Ascending aorta (tissue), 2 donors: ENCODE measurements around the gene NTRK3. TPM values are rescaled to one million over a fixed set of nuclear protein-coding genes. Genes with fewer than 3 reads are reported as not detected.

Experiments used
- DNase-seq, 2 donors: peaks; one replicate each; pipeline ENCODE4 v3.0.0-alpha.2; 2019; ENCODE audit warnings: low spot score in 2 of 2
- H3K27ac ChIP-seq, 2 donors: fragments of 200-600 bp; sonication (generic); one replicate each; pipeline ENCODE4 v1.5.1; 2016 to 2017; ENCODE audit warnings: mild to moderate bottlenecking in 1 of 2
- H3K27me3 ChIP-seq: fragments of 200-600 bp; sonication (generic); one replicate; pipeline ENCODE4 v1.5.1; 2017
- H3K36me3 ChIP-seq, 2 donors: fragments of 200-600 bp; sonication (generic); one replicate each; pipeline ENCODE4 v1.5.1; 2016
- H3K4me1 ChIP-seq, 2 donors: fragments of 200-600 bp; sonication (generic); one replicate each; pipeline ENCODE4 v1.5.1; 2016 to 2017; ENCODE audit warnings: mild to moderate bottlenecking in 1 of 2
- H3K4me3 ChIP-seq, 2 donors: fragments of 200-600 bp; sonication (generic); one replicate each; pipeline ENCODE4 v1.5.1; 2016 to 2017; ENCODE audit warnings: mild to moderate bottlenecking in 1 of 2
- H3K9me3 ChIP-seq, 2 donors: fragments of 200-600 bp; sonication (generic); one replicate each; pipeline ENCODE4 v1.5.1; 2016
- CTCF ChIP-seq, 3 experiments: fragments of 200-600 bp in 2 of 3; fragments of 450-650 bp in 1 of 3; sonication (generic) in 2 of 3; IDR thresholded peaks; one replicate each; pipeline ENCODE4 v1.5.1; 2016 to 2019; ENCODE audit warnings: antibody characterized with exemption in 3 of 3, mild to moderate bottlenecking in 1 of 3, moderate library complexity in 1 of 3
- intact Hi-C: fragments of 100-400 bp; cut with DNase I; formaldehyde crosslinking; loops from one replicate; pipeline ENCODE4 v1.15.1; 2023
- total RNA-seq: library from RNA; depleted of rRNA; stranded (reverse); fragments of >200 nt; gene quantifications from one replicate; pipeline ENCODE4 v1.1.0, GENCODE V29; 2016

Gene NTRK3
- total RNA-seq, 1 donor from 2014 or later, result 52.7 TPM

GRCh38 chr15:87916208-87916607, 340.3 kb downstream of the NTRK3 start:
- intact Hi-C loops, result no loop called here
- TF ChIP-seq CTCF (IDR thresholded peaks at IDR 0.05), result no peak
- no peaks in the 10 kb centered on the region for H3K36me3 ChIP-seq
- H3K4me3 ChIP-seq, result no peak overlapping the region
- no peaks in the 10 kb centered on the region for H3K4me1 ChIP-seq
- DNase-seq, result no peak
- no peaks in the 10 kb centered on the region for H3K27me3 ChIP-seq
- H3K9me3 ChIP-seq, result no peaks in the 10 kb centered on the region
- no peak overlapping the region for H3K27ac ChIP-seq

- no peak overlapping the region for H3K27ac ChIP-seq
Measured at GRCh38 chr15:87910301-87910700, 346.2 kb downstream of the NTRK3 start.

GRCh38 chr15:87907676-87908446, 348.7 kb downstream of the NTRK3 start:
- Histone ChIP-seq H3K27ac (no peak overlapping the region), H3K4me3 (no peak overlapping the region), H3K9me3 (no peaks in the 10 kb centered on the region), H3K4me1 (peaks cover 0 to 3% of the 10 kb centered on the region in 2 donors), H3K27me3 (no peaks in the 10 kb centered on the region), H3K36me3 (no peaks in the 10 kb centered on the region)
- intact Hi-C loops, result no loop called here
- TF ChIP-seq CTCF (IDR thresholded peaks at IDR 0.05), result no peak
- DNase-seq, result no peak

More at GRCh38 chr15:87910301-87910700, 346.2 kb downstream of the NTRK3 start:
- no peaks in the 10 kb centered on the region for H3K4me1 ChIP-seq
- H3K9me3 ChIP-seq, result no peaks in the 10 kb centered on the region
- no peaks in the 10 kb centered on the region for H3K27me3 ChIP-seq
- no peaks in the 10 kb centered on the region for H3K36me3 ChIP-seq
- TF ChIP-seq CTCF (IDR thresholded peaks at IDR 0.05), result no peak
- no peak overlapping the region for H3K4me3 ChIP-seq
- intact Hi-C loops, result no loop called here
- DNase-seq, result no peak

- no peak for DNase-seq
Measured at GRCh38 chr15:87906444-87906843, 350.1 kb downstream of the NTRK3 start.

GRCh38 chr15:87902772-87903426, 353.6 kb downstream of the NTRK3 start:
- H3K27ac ChIP-seq, result peak overlapping the region; percentile 82 to 88
- no peaks in the 10 kb centered on the region for H3K36me3 ChIP-seq
- H3K4me3 ChIP-seq, result peak overlapping the region in 1 of 2 donors; percentile 40
- no peaks in the 10 kb centered on the region for H3K9me3 ChIP-seq
- no peaks in the 10 kb centered on the region for H3K27me3 ChIP-seq
- TF ChIP-seq CTCF (IDR thresholded peaks at IDR 0.05), result peak in 1 of 3 experiments; percentile 38
- intact Hi-C loops, result loop anchor here (2.0 to 5.0 kb wide), 4 partner anchors 114 to 346 kb away; no protein-coding TSS in a partner anchor
- H3K4me1 ChIP-seq, result peaks cover 0 to 6% of the 10 kb centered on the region in 2 donors
- peak; percentile 41 to 89 for DNase-seq

More at GRCh38 chr15:87906444-87906843, 350.1 kb downstream of the NTRK3 start:
- no peak overlapping the region for H3K27ac ChIP-seq
- H3K9me3 ChIP-seq, result no peaks in the 10 kb centered on the region
- H3K36me3 ChIP-seq, result no peaks in the 10 kb centered on the region
- TF ChIP-seq CTCF (IDR thresholded peaks at IDR 0.05), result no peak
- peaks cover 0 to 3% of the 10 kb centered on the region in 2 donors for H3K4me1 ChIP-seq
- H3K27me3 ChIP-seq, result no peaks in the 10 kb centered on the region
- H3K4me3 ChIP-seq, result no peak overlapping the region
- intact Hi-C loops, result no loop called here
